ENCODE measurements around the gene SERINC2. TPM values are rescaled to one million over a fixed set of nuclear protein-coding genes. Genes with fewer than 3 reads are reported as not detected.

The SERINC2 gene
- total and polyA plus RNA-seq, 2 experiments from 2014 or later, result 20.5 to 23.3 TPM

DNA sequence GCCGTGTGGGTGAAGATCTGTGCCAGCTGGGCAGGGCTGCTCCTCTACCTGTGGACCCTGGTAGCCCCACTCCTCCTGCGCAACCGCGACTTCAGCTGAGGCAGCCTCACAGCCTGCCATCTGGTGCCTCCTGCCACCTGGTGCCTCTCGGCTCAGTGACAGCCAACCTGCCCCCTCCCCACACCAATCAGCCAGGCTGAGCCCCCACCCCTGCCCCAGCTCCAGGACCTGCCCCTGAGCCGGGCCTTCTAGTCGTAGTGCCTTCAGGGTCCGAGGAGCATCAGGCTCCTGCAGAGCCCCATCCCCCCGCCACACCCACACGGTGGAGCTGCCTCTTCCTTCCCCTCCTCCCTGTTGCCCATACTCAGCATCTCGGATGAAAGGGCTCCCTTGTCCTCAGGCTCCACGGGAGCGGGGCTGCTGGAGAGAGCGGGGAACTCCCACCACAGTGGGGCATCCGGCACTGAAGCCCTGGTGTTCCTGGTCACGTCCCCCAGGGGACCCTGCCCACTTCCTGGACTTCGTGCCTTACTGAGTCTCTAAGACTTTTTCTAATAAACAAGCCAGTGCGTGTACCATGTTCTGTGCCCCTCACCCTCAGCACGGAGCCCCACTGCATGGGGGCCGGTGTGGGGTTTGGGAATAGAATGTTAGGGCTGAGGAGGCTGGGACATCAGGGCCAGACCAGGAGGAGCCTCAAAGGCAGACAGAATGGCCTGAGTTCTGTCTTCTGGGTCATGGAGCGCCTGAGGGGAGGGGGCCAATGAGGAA, 21.3 kb downstream of the SERINC2 start:
- peaks cover 12% of the 10 kb centered on the region for H3K4me1 Mint-ChIP-seq
- H3K4me2 ChIP-seq, result no peak overlapping the region
- H3K36me3 Mint-ChIP-seq (ENCODE audit: low read depth), result peaks cover 22% of the 10 kb centered on the region
- DNase-seq (ENCODE audit: low spot score), result peak; percentile 21
- no peak overlapping the region for H3K27ac ChIP-seq (ENCODE audit: low read depth)
- peak overlapping the region; percentile 62; the same call in 1 of the 2 replicates for H3K27ac Mint-ChIP-seq
- no peaks in the 10 kb centered on the region for H3K36me3 ChIP-seq (ENCODE audit: insufficient read depth)
- peak; percentile 74 for ATAC-seq
- H3K4me3 ChIP-seq, result no peak overlapping the region
- no peaks in the 10 kb centered on the region for H4K20me1 ChIP-seq (replicated peaks; ENCODE audit: insufficient read depth)
- no peaks in the 10 kb centered on the region for H3K9me2 ChIP-seq (ENCODE audit: insufficient read depth)
- H3K4me3 Mint-ChIP-seq, result no peak overlapping the region
- no peaks in the 10 kb centered on the region for H3K4me1 ChIP-seq (ENCODE audit: insufficient read depth)
- no peaks in the 10 kb centered on the region for H3K27me3 ChIP-seq (ENCODE audit: insufficient read depth)
- TF ChIP-seq ZNF331 (CRISPR knock-in tag; IDR thresholded peaks at IDR 0.05; ENCODE audit: low read depth) (peak; percentile 57), STAT1 (IDR thresholded peaks at IDR 0.05; ENCODE audit: unreplicated experiment) (no peak)
- H2AFZ ChIP-seq, result no peak overlapping the region
- H3K79me2 ChIP-seq (replicated peaks; ENCODE audit: insufficient read depth), result no peaks in the 10 kb centered on the region
- H3K9me3 Mint-ChIP-seq, result no peaks in the 10 kb centered on the region; the same call in 2 of the 3 replicates
- H3F3A ChIP-seq (replicated peaks; ENCODE audit: low read depth), result no peaks in the 10 kb centered on the region
- peaks cover 26% of the 10 kb centered on the region for H3K27me3 Mint-ChIP-seq (ENCODE audit: insufficient read depth, low read depth, poor library complexity)

DNA sequence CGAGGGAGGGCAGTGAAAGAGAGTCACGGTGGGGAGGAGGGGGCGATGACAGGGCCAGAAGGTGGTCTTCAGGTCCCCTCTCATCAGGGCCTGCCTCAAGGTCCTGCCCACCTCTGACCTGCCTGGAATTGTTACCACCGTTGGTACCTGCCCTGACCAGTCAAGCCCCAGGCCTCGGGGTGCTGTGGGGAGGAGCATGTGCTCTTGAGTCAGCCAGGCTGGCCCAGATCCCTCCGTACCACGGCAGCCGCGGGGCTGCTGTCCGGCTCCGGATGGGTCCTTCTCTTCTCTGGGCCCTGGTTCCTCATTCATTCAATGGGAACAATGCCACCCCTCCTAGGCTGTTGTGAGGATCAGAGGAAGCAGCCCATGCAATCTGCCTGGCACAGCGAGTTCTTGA, 22.0 kb downstream of the SERINC2 start:
- Histone ChIP-seq H3K36me3 (ENCODE audit: insufficient read depth) (no peaks in the 10 kb centered on the region), H3K4me2 (no peak overlapping the region), H3K9me2 (ENCODE audit: insufficient read depth) (no peaks in the 10 kb centered on the region), H3K27me3 (ENCODE audit: insufficient read depth) (no peaks in the 10 kb centered on the region), H3K79me2 (replicated peaks; ENCODE audit: insufficient read depth) (no peaks in the 10 kb centered on the region), H3K27ac (ENCODE audit: low read depth) (no peak overlapping the region), H4K20me1 (replicated peaks; ENCODE audit: insufficient read depth) (no peaks in the 10 kb centered on the region), H3K4me1 (ENCODE audit: insufficient read depth) (no peaks in the 10 kb centered on the region), H3K4me3 (no peak overlapping the region), H3F3A (replicated peaks; ENCODE audit: low read depth) (no peaks in the 10 kb centered on the region), H2AFZ (no peak overlapping the region)
- ATAC-seq (peak; percentile 12; the same call in 2 of the 3 replicates), DNase-seq (ENCODE audit: low spot score) (no peak)
- H3K36me3 Mint-ChIP-seq (ENCODE audit: low read depth), result peaks cover 16% of the 10 kb centered on the region
- H3K27me3 Mint-ChIP-seq (ENCODE audit: insufficient read depth, low read depth, poor library complexity), result peaks cover 20% of the 10 kb centered on the region
- peaks cover 12% of the 10 kb centered on the region for H3K4me1 Mint-ChIP-seq
- H3K4me3 Mint-ChIP-seq, result no peak overlapping the region
- H3K9me3 Mint-ChIP-seq, result no peaks in the 10 kb centered on the region; the same call in 2 of the 3 replicates
- H3K27ac Mint-ChIP-seq, result peak overlapping the region; percentile 62; the same call in 1 of the 2 replicates
- TF ChIP-seq ZNF331 (CRISPR knock-in tag; IDR thresholded peaks at IDR 0.05; ENCODE audit: low read depth) (no peak), CREB1 (CRISPR knock-in tag; IDR thresholded peaks at IDR 0.05; ENCODE audit: low read depth) (no peak), EZH2phosphoT487 (IDR thresholded peaks at IDR 0.05; ENCODE audit: unreplicated experiment) (no peak), EZH2 (IDR thresholded peaks at IDR 0.05; ENCODE audit: low read depth, unreplicated experiment) (no peak), NANOG (IDR thresholded peaks at IDR 0.05; ENCODE audit: borderline replicate concordance) (no peak), JUNB (IDR thresholded peaks at IDR 0.05; ENCODE audit: unreplicated experiment) (no peak), POLR2AphosphoS5 (IDR thresholded peaks at IDR 0.05; ENCODE audit: low read depth) (no peak), ZNF114 (CRISPR knock-in tag; IDR thresholded peaks at IDR 0.05) (no peak)
- TF ChIP-seq, protein P1, sequence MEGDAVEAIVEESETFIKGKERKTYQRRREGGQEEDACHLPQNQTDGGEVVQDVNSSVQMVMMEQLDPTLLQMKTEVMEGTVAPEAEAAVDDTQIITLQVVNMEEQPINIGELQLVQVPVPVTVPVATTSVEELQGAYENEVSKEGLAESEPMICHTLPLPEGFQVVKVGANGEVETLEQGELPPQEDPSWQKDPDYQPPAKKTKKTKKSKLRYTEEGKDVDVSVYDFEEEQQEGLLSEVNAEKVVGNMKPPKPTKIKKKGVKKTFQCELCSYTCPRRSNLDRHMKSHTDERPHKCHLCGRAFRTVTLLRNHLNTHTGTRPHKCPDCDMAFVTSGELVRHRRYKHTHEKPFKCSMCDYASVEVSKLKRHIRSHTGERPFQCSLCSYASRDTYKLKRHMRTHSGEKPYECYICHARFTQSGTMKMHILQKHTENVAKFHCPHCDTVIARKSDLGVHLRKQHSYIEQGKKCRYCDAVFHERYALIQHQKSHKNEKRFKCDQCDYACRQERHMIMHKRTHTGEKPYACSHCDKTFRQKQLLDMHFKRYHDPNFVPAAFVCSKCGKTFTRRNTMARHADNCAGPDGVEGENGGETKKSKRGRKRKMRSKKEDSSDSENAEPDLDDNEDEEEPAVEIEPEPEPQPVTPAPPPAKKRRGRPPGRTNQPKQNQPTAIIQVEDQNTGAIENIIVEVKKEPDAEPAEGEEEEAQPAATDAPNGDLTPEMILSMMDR (conservative IDR thresholded peaks at IDR 0.05; ENCODE audit: low read depth in 2 of 2), result no peak
- TF ChIP-seq, protein P2, sequence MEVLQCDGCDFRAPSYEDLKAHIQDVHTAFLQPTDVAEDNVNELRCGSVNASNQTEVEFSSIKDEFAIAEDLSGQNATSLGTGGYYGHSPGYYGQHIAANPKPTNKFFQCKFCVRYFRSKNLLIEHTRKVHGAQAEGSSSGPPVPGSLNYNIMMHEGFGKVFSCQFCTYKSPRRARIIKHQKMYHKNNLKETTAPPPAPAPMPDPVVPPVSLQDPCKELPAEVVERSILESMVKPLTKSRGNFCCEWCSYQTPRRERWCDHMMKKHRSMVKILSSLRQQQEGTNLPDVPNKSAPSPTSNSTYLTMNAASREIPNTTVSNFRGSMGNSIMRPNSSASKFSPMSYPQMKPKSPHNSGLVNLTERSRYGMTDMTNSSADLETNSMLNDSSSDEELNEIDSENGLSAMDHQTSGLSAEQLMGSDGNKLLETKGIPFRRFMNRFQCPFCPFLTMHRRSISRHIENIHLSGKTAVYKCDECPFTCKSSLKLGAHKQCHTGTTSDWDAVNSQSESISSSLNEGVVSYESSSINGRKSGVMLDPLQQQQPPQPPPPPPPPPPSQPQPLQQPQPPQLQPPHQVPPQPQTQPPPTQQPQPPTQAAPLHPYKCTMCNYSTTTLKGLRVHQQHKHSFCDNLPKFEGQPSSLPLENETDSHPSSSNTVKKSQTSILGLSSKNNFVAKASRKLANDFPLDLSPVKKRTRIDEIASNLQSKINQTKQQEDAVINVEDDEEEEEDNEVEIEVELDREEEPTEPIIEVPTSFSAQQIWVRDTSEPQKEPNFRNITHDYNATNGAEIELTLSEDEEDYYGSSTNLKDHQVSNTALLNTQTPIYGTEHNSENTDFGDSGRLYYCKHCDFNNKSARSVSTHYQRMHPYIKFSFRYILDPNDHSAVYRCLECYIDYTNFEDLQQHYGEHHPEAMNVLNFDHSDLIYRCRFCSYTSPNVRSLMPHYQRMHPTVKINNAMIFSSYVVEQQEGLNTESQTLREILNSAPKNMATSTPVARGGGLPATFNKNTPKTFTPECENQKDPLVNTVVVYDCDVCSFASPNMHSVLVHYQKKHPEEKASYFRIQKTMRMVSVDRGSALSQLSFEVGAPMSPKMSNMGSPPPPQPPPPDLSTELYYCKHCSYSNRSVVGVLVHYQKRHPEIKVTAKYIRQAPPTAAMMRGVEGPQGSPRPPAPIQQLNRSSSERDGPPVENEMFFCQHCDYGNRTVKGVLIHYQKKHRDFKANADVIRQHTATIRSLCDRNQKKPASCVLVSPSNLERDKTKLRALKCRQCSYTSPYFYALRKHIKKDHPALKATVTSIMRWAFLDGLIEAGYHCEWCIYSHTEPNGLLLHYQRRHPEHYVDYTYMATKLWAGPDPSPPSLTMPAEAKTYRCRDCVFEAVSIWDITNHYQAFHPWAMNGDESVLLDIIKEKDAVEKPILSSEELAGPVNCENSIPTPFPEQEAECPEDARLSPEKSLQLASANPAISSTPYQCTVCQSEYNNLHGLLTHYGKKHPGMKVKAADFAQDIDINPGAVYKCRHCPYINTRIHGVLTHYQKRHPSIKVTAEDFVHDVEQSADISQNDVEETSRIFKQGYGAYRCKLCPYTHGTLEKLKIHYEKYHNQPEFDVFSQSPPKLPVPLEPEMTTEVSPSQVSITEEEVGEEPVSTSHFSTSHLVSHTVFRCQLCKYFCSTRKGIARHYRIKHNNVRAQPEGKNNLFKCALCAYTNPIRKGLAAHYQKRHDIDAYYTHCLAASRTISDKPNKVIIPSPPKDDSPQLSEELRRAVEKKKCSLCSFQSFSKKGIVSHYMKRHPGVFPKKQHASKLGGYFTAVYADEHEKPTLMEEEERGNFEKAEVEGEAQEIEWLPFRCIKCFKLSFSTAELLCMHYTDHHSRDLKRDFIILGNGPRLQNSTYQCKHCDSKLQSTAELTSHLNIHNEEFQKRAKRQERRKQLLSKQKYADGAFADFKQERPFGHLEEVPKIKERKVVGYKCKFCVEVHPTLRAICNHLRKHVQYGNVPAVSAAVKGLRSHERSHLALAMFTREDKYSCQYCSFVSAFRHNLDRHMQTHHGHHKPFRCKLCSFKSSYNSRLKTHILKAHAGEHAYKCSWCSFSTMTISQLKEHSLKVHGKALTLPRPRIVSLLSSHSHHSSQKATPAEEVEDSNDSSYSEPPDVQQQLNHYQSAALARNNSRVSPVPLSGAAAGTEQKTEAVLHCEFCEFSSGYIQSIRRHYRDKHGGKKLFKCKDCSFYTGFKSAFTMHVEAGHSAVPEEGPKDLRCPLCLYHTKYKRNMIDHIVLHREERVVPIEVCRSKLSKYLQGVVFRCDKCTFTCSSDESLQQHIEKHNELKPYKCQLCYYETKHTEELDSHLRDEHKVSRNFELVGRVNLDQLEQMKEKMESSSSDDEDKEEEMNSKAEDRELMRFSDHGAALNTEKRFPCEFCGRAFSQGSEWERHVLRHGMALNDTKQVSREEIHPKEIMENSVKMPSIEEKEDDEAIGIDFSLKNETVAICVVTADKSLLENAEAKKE (CRISPR knock-in tag; IDR thresholded peaks at IDR 0.05), result no peak
- TF ChIP-seq, protein P3, sequence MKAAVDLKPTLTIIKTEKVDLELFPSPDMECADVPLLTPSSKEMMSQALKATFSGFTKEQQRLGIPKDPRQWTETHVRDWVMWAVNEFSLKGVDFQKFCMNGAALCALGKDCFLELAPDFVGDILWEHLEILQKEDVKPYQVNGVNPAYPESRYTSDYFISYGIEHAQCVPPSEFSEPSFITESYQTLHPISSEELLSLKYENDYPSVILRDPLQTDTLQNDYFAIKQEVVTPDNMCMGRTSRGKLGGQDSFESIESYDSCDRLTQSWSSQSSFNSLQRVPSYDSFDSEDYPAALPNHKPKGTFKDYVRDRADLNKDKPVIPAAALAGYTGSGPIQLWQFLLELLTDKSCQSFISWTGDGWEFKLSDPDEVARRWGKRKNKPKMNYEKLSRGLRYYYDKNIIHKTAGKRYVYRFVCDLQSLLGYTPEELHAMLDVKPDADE (IDR thresholded peaks at IDR 0.05), result no peak

Data from GM23338 (cell line).